ENCODE data around the gene RHOT2. TPM values are rescaled to one million over a fixed set of nuclear protein-coding genes. Genes with fewer than 3 reads are reported as not detected.

Gene RHOT2
- polyA plus RNA-seq, 1 experiment = 38.0 TPM

DNA sequence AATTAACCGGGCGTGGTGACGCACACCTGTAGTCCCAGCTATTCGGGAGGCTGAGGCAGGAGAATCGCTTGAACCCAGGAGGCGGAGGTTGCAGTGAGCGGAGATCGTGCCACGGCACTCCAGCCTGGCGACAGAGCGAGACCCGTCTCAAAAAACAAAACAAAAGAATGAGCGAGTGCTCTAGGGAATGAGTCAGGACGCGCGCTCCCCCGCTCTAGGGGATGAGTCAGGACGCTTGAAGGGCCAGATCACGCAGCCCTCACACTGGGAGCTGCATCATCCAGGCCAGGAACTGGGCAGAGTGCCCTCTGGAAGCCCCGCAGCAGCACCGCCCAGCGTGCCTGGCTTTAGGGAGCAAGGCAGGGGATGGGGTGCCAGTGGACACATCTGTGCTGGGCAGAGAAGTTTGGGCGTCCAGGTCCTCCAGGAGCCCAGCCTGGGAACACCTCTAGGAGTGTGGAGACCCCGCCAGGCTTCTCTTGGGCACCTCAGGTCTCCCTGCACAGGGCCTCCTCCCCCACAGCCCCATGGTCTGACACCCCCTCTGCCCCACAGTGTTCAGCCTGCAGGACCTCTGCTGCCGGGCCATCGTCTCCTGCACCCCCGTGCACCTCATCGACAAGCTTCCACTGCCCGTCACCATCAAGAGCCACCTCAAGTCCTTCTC lies 41.0 kb upstream of the RHOT2 start:
- ChIA-PET POLR2A (interaction anchor here (0.6 to 2.3 kb wide), 2 partner anchors 9 to 37 kb away, joined by 3 to 10 read pairs; partner anchors contain the start of genes METTL26 and RAB40C), CTCF (no interaction called here)
- TF ChIP-seq, protein P1, sequence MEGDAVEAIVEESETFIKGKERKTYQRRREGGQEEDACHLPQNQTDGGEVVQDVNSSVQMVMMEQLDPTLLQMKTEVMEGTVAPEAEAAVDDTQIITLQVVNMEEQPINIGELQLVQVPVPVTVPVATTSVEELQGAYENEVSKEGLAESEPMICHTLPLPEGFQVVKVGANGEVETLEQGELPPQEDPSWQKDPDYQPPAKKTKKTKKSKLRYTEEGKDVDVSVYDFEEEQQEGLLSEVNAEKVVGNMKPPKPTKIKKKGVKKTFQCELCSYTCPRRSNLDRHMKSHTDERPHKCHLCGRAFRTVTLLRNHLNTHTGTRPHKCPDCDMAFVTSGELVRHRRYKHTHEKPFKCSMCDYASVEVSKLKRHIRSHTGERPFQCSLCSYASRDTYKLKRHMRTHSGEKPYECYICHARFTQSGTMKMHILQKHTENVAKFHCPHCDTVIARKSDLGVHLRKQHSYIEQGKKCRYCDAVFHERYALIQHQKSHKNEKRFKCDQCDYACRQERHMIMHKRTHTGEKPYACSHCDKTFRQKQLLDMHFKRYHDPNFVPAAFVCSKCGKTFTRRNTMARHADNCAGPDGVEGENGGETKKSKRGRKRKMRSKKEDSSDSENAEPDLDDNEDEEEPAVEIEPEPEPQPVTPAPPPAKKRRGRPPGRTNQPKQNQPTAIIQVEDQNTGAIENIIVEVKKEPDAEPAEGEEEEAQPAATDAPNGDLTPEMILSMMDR (IDR thresholded peaks at IDR 0.05; ENCODE audit: low read depth, low read length) = no peak
- Histone ChIP-seq H3K27me3 (ENCODE audit: control insufficient read depth, insufficient read depth, low read length) (no peaks in the 10 kb centered on the region), H3K4me3 (ENCODE audit: low read depth, low read length) (no peak overlapping the region), H3K27ac (ENCODE audit: low read depth, low read length) (peak overlapping the region; percentile 86), H3K9me3 (ENCODE audit: control insufficient read depth, insufficient read depth, low read length) (peaks cover 20% of the 10 kb centered on the region; the same call in 1 of the 2 replicates)
- peak; percentile 91 for DNase-seq (ENCODE audit: low read depth, low spot score)

GRCh38 chr16:627454-628239 lies 40.3 kb upstream of the RHOT2 start:
- POLR2A ChIA-PET = interaction anchor here (0.6 to 2.3 kb wide), 2 partner anchors 9 to 37 kb away, joined by 3 to 10 read pairs; partner anchors contain the start of genes METTL26 and RAB40C
- no peak for DNase-seq (ENCODE audit: low read depth, low spot score)
- no peak overlapping the region for H3K4me3 ChIP-seq (ENCODE audit: low read depth, low read length)
- peaks cover 17% of the 10 kb centered on the region; the same call in 1 of the 2 replicates for H3K9me3 ChIP-seq (ENCODE audit: control insufficient read depth, insufficient read depth, low read length)
- peak overlapping the region; percentile 86 for H3K27ac ChIP-seq (ENCODE audit: low read depth, low read length)
- CTCF ChIA-PET = no interaction called here
- TF ChIP-seq, protein P1 (IDR thresholded peaks at IDR 0.05; ENCODE audit: low read depth, low read length) = no peak
- H3K27me3 ChIP-seq (ENCODE audit: control insufficient read depth, insufficient read depth, low read length) = no peaks in the 10 kb centered on the region

DNA sequence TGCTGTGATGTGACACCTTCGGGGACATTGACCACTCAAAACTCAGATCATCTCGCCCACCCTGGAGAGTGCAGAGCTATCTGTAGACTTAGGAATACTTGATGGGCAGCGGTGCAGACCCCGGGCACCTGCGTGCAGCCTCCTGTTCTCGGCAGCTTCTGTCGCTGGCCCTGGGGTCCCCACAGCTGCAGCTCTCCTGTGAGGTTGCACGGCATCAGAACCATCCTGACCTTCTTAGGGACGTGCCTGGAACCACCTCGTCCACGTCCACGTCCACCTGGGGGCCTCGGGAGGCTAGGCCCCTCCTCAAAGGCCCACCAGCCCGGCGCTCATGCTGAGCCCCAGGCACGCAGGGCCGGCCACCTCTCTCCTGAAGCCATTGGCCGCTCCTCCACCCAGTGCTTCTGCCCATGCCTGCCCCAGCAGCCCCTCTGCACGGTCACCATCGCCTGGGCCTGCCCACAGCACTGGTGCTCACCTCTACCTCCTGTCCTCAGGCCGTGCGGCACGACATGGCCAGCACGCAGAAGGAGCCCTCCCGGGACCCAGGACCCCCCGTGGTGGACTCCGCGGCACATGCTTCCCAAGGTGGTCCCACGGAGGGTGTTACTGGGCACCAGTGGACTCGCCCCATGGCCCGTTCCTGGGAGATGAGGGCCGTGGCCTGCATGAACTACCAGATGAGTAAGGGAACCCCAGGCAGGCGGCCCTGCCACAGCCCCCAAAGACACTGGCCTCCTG lies 39.4 kb upstream of the RHOT2 start:
- H3K9me3 ChIP-seq (ENCODE audit: control insufficient read depth, insufficient read depth, low read length) = peaks cover 14% of the 10 kb centered on the region; the same call in 1 of the 2 replicates
- no peaks in the 10 kb centered on the region for H3K27me3 ChIP-seq (ENCODE audit: control insufficient read depth, insufficient read depth, low read length)
- no peak overlapping the region for H3K27ac ChIP-seq (ENCODE audit: low read depth, low read length)
- H3K4me3 ChIP-seq (ENCODE audit: low read depth, low read length) = no peak overlapping the region
- no peak for DNase-seq (ENCODE audit: low read depth, low spot score)
- ChIA-PET CTCF (interaction anchor here (0.6 kb wide), 1 partner anchor 665 kb away, joined by 3 read pairs; no protein-coding TSS in a partner anchor), POLR2A (interaction anchor here (2.3 kb wide), 1 partner anchor 8 kb away, joined by 10 read pairs; the partner anchor contains the start of gene METTL26)
- TF ChIP-seq, protein P1 (IDR thresholded peaks at IDR 0.05; ENCODE audit: low read depth, low read length) = no peak

GRCh38 chr16:629185-629832 lies 38.6 kb upstream of the RHOT2 start:
- ChIA-PET POLR2A (no interaction called here), CTCF (interaction anchor here (0.6 kb wide), 1 partner anchor 665 kb away, joined by 3 read pairs; no protein-coding TSS in a partner anchor)
- DNase-seq (ENCODE audit: low read depth, low spot score) = no peak
- H3K4me3 ChIP-seq (ENCODE audit: low read depth, low read length) = no peak overlapping the region
- H3K9me3 ChIP-seq (ENCODE audit: control insufficient read depth, insufficient read depth, low read length) = peaks cover 14% of the 10 kb centered on the region; the same call in 1 of the 2 replicates
- no peaks in the 10 kb centered on the region for H3K27me3 ChIP-seq (ENCODE audit: control insufficient read depth, insufficient read depth, low read length)
- H3K27ac ChIP-seq (ENCODE audit: low read depth, low read length) = no peak overlapping the region
- TF ChIP-seq, protein P1 (IDR thresholded peaks at IDR 0.05; ENCODE audit: low read depth, low read length) = no peak

Data from AG04450 (cell line).